Natural killer cell (primary cell): ENCODE data around the gene C17orf50. TPM values are rescaled to one million over a fixed set of nuclear protein-coding genes. Genes with fewer than 3 reads are reported as not detected.

Experiments
- ATAC-seq, 3 donors: fragments of 150-1000 bp in 2 of 3; fragments of 200-7000 bp in 1 of 3; cut with Tn5 transposase; 1 replicate in 1 of 3; 2 replicates in 2 of 3; pipeline ENCODE4 v1.10.0; 2021; ENCODE audit warnings: mild to moderate bottlenecking in 2 of 3, moderate library complexity in 2 of 3
- DNase-seq, 2 donors: peaks; one replicate each; pipeline versions ENCODE4 v3.0.0 to v3.0.0-alpha.2; 2013 to 2021; ENCODE audit warnings: mixed read lengths in 1 of 2
- H3K27ac ChIP-seq: one replicate; pipeline ENCODE4 v1.5.1; 2013; ENCODE audit warnings: mild to moderate bottlenecking, low read length
- H3K27me3 ChIP-seq: one replicate; pipeline ENCODE4 v1.6.1; 2013; ENCODE audit warnings: low read length; ENCODE audit not compliant: control insufficient read depth, insufficient read depth
- H3K36me3 ChIP-seq: one replicate; pipeline ENCODE4 v1.6.1; 2013; ENCODE audit warnings: low read length; ENCODE audit not compliant: control insufficient read depth, insufficient read depth
- H3K4me1 ChIP-seq: one replicate; pipeline ENCODE4 v1.6.1; 2013; ENCODE audit warnings: low read length; ENCODE audit not compliant: control insufficient read depth, insufficient read depth
- H3K4me3 ChIP-seq: one replicate; pipeline ENCODE4 v1.5.1; 2013; ENCODE audit warnings: low read length
- H3K9me3 ChIP-seq: one replicate; pipeline ENCODE4 v1.6.1; 2013; ENCODE audit warnings: low read length; ENCODE audit not compliant: control insufficient read depth, insufficient read depth
- H3K27ac Mint-ChIP-seq, 2 donors: one replicate each; pipeline ENCODE4 v1.8.0; 2022; ENCODE audit warnings: mild to moderate bottlenecking in 2 of 2, mixed read lengths in 2 of 2, moderate library complexity in 1 of 2
- H3K27me3 Mint-ChIP-seq, 2 donors: one replicate each; pipeline ENCODE4 v1.8.0; 2022; ENCODE audit warnings: low read depth in 2 of 2, mixed read lengths in 2 of 2
- H3K36me3 Mint-ChIP-seq: one replicate; pipeline ENCODE4 v1.8.0; 2022; ENCODE audit warnings: mixed read lengths
- H3K4me1 Mint-ChIP-seq, 2 donors: one replicate each; pipeline ENCODE4 v1.8.0; 2022; ENCODE audit warnings: mixed read lengths in 2 of 2
- H3K4me3 Mint-ChIP-seq: one replicate; pipeline ENCODE4 v1.8.0; 2022; ENCODE audit warnings: mild to moderate bottlenecking, moderate library complexity, mixed read lengths
- H3K9me3 Mint-ChIP-seq, 2 donors: one replicate each; pipeline ENCODE4 v1.8.0; 2022; ENCODE audit warnings: mixed read lengths in 2 of 2
- WGBS: methylation state at CpG from one replicate; pipeline ENCODE4 v1.1.7; 2013; ENCODE audit warnings: missing lambda C conversion rate; ENCODE audit not compliant: insufficient coverage; 5-methylcytosine and 5-hydroxymethylcytosine counted together
- intact Hi-C: fragments of 100-400 bp; cut with micrococcal nuclease; formaldehyde crosslinking; loops from one replicate; pipeline ENCODE4 v1.14.2; 2022
- total RNA-seq, 4 donors: library from RNA; stranded (reverse); fragments of 120-200 nt in 1 of 4; gene quantifications; one replicate each; pipeline versions ENCODE4 v1.2.3 to v1.2.4, GENCODE V29; 2013 to 2022
- TF ChIP-seq, protein P1 (sequence below): fragments of 200-600 bp; IDR thresholded peaks from one replicate; pipeline ENCODE4 v1.8.0; 2022; ENCODE audit warnings: antibody characterized with exemption

C17orf50 gene
- total RNA-seq, 3 donors from 2014 or later (not counting 1 experiment from before 2014, with no cell fraction given), result not detected

DNA sequence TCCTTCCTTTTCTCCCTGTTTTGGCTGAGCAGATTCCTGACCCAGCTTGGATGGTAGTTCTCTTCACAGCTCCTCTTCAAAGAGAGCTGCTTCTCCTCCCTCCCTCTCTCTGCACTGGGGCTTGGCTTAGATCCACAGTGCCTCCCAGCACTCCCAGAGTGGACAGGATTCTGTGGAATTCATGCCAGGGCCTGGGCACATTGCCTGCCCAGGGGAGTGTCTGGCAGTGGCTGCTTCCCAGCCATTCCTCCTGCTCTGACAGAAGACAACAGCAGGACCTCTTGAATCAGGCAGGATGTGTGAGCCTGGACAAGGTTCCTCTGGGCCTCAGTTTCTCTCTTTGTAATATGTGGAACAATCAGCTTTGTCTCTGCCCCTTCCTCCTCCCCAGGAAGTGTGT lies 39.3 kb downstream of the C17orf50 start:
- H3K27ac ChIP-seq, result no peak overlapping the region
- TF ChIP-seq, protein P1, sequence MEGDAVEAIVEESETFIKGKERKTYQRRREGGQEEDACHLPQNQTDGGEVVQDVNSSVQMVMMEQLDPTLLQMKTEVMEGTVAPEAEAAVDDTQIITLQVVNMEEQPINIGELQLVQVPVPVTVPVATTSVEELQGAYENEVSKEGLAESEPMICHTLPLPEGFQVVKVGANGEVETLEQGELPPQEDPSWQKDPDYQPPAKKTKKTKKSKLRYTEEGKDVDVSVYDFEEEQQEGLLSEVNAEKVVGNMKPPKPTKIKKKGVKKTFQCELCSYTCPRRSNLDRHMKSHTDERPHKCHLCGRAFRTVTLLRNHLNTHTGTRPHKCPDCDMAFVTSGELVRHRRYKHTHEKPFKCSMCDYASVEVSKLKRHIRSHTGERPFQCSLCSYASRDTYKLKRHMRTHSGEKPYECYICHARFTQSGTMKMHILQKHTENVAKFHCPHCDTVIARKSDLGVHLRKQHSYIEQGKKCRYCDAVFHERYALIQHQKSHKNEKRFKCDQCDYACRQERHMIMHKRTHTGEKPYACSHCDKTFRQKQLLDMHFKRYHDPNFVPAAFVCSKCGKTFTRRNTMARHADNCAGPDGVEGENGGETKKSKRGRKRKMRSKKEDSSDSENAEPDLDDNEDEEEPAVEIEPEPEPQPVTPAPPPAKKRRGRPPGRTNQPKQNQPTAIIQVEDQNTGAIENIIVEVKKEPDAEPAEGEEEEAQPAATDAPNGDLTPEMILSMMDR, result no peak
- intact Hi-C loops, result no loop called here
- Mint-ChIP-seq H3K4me3 (no peak overlapping the region), H3K27me3 (peaks cover 27 to 35% of the 10 kb centered on the region in 2 donors), H3K36me3 (no peaks in the 10 kb centered on the region), H3K9me3 (no peaks in the 10 kb centered on the region), H3K27ac (no peak overlapping the region), H3K4me1 (peaks cover 5 to 14% of the 10 kb centered on the region in 2 donors)
- H3K4me1 ChIP-seq, result peaks cover 14% of the 10 kb centered on the region
- no peaks in the 10 kb centered on the region for H3K9me3 ChIP-seq
- H3K27me3 ChIP-seq, result peaks cover 11% of the 10 kb centered on the region
- no peaks in the 10 kb centered on the region for H3K36me3 ChIP-seq
- ATAC-seq, result no peak
- H3K4me3 ChIP-seq, result no peak overlapping the region
- DNase-seq, result no peak

GRCh38 chr17:35801583-35802224 lies 41.0 kb downstream of the C17orf50 start:
- TF ChIP-seq, protein P1, result no peak
- ATAC-seq (no peak), DNase-seq (peak in 1 of 2 donors; percentile 28)
- Histone ChIP-seq H3K4me3 (no peak overlapping the region), H3K36me3 (no peaks in the 10 kb centered on the region), H3K9me3 (no peaks in the 10 kb centered on the region), H3K27me3 (peaks cover 3% of the 10 kb centered on the region), H3K27ac (no peak overlapping the region), H3K4me1 (peaks cover 7% of the 10 kb centered on the region)
- 38% methylated on average over 9 of the region's 9 CpGs for WGBS
- Mint-ChIP-seq H3K4me1 (peaks cover 5% of the 10 kb centered on the region in 2 donors), H3K4me3 (no peak overlapping the region), H3K27me3 (peaks cover 25 to 26% of the 10 kb centered on the region in 2 donors), H3K27ac (no peak overlapping the region), H3K36me3 (no peaks in the 10 kb centered on the region), H3K9me3 (no peaks in the 10 kb centered on the region)
- intact Hi-C loops, result no loop called here

DNA sequence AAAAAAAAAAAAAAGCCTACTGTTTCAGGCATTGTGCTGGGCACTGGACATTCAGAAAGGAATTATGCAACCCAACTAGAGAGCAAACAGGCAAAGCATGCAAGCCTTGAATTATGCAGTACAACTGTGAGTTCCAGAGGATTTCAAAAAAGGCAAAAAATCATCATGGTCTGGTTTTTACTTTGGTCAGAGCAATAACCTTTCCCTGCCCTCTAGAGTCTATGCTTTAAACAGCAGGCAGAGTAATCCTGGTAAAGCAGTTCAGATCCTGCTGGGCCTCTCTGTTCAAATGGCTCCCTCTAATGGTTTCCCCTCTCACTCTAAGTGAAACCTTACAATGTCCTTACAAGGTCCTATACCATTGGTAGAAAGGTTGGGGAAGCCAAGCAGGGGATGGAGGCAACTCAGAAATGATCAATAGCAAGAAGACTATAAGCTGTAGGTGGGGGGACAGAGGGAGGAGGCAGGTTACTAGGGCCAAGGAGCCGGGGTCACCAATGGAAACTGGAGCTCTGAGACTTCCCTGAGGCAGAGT lies 44.0 kb downstream of the C17orf50 start:
- Histone ChIP-seq H3K27me3 (no peaks in the 10 kb centered on the region), H3K4me1 (peaks cover 16% of the 10 kb centered on the region), H3K9me3 (no peaks in the 10 kb centered on the region), H3K27ac (no peak overlapping the region), H3K4me3 (no peak overlapping the region), H3K36me3 (no peaks in the 10 kb centered on the region)
- no peak overlapping the region for H3K27ac Mint-ChIP-seq
- no peak overlapping the region for H3K4me3 Mint-ChIP-seq
- H3K36me3 Mint-ChIP-seq, result no peaks in the 10 kb centered on the region
- peaks cover 23 to 25% of the 10 kb centered on the region in 2 donors for H3K4me1 Mint-ChIP-seq
- H3K9me3 Mint-ChIP-seq, result no peaks in the 10 kb centered on the region
- WGBS, result no CpG with 5 or more reads among the region's 1 CpG
- TF ChIP-seq, protein P1, result peak; percentile 38
- intact Hi-C loops, result loop anchor here (5.0 kb wide), 1 partner anchor 492 kb away; no protein-coding TSS in a partner anchor
- peaks cover 5 to 7% of the 10 kb centered on the region in 2 donors for H3K27me3 Mint-ChIP-seq
- no peak for ATAC-seq
- peak in 1 of 2 donors; percentile 80 for DNase-seq
